NCI-H2196 (cell line): ENCODE results near the gene IRF5.
"Not testable (repeated sequence)": the region's sequence is repeated elsewhere in the genome, so short reads cannot be mapped to it uniquely, and the experiment has no call there.

Experiments
- DNase-seq: peaks from one replicate; lab custom pipeline; 2025; ENCODE audit not compliant: unreplicated experiment; lab: John Stamatoyannopoulos, UW

Gene IRF5

DNA sequence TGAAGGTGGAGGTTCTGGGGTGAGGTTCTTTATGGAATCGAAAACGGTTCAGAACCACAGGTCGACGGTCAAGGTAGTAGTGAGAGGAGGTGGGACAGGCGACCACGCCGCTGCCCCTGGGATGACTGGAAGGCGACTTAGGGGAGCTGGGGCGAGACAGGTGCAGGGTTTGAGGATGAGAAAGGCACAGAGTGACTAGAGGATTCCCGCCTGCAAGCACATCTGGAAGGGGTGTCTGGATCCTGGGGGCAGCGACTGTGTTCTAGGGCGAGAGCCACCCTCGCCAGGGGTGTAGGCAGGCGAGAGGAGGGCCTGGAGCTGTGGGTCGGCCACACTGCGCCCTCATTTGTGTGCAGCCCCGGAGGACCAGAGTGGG, 468 bp upstream of the IRF5 start:
- DNase-seq, result no peak

DNA sequence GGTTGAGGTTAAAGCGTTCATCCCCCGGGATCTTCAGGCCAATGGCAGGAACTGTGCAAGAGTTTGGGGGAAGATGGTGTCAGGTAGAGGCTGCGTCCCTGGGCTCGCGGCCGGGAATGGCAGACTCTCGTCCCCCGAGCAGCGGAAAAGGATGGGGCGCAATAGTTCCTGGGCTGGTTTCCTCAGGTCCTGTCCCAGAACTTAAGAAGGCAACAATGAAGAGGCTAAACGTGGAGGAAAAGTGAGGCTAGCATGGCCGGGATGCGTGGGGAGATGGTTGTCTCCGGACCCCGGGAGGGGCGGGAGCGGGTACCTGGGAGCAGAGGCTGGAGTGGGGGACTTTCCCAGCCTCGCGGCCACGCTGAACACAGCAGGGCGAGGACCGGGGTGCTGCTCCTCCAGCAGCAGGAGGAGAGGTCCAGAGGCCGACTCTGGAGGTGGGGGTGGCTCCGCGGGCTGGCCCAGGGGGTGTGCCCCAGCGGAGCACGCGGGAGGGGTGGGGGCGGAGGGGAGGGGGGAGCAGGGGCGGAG, 882 bp downstream of the IRF5 start:
- DNase-seq, result no peak

DNA sequence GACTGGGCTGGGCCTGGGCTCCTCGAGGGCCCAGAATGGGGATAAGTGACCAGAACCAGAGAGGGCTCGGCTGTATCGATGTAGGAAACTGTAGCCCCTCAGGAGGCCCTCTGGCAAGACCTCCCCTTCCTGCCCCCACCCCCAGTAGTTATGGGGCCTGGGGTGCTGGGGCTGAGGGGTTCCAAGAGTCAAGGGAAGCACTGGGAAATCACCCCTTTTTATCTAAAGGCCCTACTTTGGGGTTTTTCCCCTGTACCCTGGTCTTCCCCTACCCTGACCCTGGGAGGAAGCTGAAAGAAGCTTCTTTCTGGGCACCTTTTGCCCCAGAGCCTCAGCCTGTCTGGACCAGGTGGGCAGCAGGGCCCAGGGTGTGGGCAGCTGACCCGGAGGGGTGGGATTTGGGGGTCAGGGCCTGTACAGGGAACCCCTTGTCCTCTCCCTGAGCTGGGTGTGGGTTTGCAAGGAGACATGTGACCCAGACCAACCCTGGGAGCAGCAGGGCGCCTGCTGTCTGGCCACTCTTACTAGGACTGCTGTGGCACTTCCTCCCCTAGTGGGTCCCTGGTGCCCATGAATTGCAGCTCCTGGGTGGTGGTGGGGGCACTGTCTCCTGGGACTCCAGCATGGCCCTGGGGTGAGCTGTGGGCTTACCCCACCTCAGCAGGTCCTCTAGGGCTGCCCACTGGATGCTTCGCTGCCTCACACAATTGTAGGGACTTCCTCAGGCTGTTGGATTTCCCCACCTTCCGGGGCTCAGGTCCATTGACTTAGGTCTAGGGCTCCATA, 1.5 kb downstream of the IRF5 start:
- no peak for DNase-seq

DNA sequence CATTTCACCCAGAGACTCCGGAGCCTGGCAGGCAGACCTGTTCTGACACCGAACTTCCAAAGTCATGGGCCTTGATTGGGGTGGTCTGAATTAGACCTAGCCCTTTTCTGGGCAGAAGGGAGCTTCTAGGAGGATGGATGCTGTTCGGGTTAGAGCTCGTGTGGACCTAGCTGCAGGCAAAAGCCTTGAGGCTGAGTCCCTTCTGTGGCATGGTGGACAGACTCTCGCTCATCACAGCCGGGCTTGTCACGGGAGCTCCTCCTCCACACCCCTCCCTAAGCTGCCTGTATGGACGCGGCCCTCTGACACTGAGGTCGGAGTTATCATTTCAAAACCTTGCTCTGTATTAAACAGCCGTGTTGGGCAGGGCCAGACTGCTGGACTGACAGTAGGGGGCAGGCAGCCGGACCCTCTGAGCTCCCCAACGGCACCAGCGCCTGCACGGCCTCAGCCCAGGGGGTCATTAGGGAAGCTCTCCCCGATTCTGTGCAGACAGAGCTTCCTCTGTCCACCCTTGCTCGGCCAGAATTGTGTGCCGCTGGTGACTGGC, 2.2 kb downstream of the IRF5 start:
- no peak for DNase-seq

DNA sequence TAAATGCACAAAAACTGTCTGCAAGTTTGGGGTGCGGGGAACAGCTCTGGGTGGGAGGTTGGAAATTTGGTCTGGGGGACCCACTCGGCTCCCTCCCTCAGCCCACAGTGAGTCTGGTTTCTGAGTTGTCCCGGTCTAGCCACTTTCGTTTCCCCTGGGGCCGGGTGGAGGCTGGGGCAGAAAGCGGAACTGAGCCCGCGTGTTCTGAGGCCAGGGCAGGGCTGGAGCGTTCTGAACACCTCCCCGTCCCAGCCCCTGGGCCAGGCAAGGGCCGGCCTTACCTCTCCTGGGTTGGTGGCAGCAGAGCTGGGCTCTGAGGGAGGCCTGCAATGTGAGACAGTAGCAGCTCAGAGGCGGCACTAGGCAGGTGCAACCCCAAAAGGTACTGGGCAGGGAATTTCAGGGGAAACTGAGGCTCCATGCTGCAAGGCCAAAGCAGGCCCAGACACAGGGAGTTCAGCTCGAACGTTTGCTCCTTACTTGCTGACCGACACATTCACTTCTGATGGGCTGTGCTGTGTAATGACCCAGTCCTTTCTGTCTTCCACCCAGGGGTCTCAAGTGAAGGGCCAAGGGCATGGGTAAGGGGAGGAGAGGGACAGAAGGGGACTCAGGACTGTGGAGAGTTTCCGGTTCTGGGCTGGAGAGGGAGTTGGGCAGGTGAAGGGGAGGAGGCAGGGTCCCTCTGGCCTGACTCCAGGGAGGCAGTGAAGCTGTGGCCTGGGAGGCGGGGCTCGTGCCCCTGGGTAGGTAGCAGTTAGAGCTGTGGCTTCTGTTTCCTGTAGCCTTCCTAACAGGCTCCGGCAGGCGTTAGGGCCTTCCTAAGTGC, 3.0 kb downstream of the IRF5 start:
- DNase-seq, result no peak

DNA sequence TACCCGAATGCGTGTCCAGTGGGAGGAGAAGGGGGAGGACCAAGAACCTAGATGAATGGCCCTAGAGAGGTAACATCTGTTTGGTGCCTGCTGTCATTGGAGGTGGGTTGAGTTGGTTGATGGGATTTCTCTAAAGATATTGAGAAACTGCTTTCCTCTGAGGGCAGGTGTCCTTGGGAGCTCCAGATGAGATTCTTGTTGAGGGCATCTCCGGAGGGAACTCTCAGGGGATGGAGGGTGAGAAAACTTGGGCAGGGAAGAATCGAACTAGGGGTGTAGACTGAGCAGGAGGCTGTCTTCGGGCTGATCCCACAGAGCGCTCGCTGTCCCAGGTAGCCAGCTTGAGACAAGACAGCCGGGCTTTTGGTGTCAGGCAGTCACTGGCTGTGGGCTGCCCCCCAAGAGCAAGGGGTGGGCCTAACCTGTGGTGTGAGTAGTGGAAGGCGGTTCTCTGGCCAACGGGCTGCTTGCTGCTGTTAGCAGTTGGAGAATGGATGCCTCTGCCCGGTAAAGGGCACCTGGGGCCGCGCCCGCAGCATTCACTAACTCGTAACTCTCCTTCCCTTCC, 3.7 kb downstream of the IRF5 start:
- no peak for DNase-seq

DNA sequence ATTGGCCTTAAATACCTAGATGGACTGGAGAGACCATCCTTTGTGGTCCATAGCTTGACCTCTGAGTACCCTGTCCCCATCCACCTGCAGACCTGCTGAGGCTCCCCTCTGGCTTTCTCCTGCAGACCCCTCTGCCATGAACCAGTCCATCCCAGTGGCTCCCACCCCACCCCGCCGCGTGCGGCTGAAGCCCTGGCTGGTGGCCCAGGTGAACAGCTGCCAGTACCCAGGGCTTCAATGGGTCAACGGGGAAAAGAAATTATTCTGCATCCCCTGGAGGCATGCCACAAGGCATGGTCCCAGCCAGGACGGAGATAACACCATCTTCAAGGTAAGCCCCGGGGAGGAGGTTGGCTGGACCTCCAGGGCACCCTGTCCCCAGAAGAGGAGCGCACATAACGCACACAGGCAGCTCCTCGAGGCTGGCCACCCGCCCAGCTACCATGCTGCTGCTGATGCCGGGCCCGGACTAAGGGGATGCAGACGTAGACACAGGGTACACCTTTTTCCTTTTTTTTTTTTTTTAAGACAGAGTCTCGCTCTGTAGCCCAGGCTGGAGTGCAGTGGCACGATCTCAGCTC, 4.3 kb downstream of the IRF5 start:
- no peak for DNase-seq

DNA sequence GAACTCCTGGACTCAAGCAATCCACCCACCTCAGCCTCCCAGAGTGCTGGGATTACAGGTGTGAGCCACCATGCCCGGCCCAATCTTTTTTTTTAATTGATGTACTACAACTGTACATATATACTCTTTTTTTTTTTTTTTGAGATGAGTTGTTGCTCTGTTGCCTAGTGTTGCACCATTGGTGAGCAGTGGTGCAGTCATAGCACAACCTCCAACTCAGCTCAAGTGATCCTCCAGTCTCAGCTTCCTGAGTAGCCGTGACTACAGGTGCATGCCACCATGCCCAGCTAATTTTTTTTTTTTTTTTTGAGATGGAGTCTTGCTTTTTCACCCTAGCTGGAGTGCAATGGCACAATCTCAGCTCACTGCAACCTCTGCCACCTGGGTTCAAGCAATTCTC, 5.5 kb downstream of the IRF5 start:
- not testable (repeated sequence) for DNase-seq

DNA sequence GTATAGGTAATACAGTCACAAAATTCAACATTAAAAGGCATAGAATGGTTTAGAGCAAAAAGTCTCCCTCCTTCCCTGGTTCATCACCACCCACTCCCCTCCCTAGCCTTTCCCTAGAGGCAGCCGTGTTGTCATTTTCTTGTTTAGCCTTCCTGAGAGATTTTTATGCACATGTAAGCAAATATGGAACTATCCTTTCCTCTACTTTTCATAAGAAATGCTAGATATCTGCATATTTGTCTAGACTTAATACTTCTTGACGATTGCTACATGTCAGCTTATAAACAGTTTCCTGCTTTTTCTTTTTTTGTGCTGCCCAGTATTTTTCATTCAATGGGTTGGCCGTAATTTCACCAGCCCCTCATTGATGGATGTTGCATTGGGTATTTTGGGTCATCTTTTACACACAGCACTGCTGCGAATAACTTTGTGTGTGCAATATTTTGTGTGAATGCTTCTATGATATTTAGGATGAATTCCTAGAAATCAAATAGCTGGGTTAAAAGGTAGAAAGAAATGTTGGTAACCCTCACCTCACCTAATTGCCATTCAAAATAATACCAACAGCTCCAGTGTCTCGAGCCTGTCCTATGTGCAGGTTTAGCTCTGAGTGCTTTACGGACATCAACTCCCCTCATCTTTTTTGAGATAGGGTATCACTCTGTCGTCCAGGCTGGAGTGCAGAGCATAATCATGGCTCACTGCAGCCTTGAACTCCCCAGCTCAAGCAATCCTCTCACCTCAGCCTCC, 6.9 kb downstream of the IRF5 start:
- no peak for DNase-seq

DNA sequence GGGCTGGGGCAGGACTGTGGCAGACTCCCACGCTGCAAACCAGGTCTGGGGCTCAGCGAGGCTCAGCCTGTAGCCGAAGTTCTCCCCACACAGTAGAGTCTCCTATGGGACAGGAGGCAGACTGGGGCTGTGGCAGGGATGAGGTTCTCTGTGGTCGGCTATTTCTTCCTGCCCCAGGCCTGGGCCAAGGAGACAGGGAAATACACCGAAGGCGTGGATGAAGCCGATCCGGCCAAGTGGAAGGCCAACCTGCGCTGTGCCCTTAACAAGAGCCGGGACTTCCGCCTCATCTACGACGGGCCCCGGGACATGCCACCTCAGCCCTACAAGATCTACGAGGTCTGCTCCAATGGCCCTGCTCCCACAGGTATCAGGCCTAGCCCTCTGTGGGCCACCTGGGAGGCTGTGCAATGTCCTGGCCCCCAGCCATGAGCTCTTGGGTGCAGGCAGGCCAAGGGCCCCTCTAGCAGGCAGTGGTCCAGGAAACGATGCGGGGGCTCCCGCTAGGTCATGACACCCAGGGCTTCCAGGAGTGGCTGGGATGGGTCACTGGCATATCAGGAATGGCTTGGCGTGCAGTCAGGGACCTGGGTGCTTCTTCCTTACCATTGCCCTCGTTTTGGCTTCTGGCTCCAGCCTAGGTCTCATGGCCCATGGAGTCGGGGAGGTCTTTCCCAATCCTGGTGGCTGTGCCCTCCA, 8.1 kb downstream of the IRF5 start:
- DNase-seq, result no peak

DNA sequence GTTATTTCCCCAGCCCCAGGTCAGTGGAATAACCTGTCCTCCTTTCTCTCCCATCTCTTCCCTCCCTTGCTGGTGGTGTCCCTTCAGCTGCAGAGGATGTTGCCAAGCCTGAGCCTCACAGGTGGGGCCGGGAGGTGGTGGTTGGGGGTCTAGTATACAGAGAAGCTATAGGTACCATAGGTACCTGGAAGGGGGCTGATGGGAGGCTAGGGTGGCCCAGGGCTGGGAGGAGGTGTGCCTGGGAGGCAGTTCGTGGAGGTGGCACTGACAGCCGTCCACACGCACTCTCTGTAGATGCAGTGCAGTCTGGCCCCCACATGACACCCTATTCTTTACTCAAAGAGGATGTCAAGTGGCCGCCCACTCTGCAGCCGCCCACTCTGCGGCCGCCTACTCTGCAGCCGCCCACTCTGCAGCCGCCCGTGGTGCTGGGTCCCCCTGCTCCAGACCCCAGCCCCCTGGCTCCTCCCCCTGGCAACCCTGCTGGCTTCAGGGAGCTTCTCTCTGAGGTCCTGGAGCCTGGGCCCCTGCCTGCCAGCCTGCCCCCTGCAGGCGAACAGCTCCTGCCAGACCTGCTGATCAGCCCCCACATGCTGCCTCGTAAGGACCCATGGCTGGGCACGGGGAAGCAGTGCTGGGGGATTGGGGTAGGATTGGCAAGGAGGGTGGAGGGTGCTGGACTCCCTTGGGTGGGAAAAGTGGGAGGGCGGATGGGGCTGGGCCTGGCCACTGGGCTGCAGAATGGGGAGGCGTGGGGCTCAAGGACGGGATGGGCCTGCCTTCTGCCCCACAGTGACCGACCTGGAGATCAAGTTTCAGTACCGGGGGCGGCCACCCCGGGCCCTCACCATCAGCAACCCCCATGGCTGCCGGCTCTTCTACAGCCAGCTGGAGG, 9.5 kb downstream of the IRF5 start:
- DNase-seq, result no peak

DNA sequence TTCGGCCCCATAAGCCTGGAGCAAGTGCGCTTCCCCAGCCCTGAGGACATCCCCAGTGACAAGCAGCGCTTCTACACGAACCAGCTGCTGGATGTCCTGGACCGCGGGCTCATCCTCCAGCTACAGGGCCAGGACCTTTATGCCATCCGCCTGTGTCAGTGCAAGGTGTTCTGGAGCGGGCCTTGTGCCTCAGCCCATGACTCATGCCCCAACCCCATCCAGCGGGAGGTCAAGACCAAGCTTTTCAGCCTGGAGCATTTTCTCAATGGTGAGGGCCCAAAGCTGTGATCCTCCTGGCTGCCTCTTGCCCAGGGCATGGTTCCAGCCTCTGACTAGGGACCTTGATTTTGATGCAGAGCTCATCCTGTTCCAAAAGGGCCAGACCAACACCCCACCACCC, 10.1 kb downstream of the IRF5 start:
- no peak for DNase-seq

DNA sequence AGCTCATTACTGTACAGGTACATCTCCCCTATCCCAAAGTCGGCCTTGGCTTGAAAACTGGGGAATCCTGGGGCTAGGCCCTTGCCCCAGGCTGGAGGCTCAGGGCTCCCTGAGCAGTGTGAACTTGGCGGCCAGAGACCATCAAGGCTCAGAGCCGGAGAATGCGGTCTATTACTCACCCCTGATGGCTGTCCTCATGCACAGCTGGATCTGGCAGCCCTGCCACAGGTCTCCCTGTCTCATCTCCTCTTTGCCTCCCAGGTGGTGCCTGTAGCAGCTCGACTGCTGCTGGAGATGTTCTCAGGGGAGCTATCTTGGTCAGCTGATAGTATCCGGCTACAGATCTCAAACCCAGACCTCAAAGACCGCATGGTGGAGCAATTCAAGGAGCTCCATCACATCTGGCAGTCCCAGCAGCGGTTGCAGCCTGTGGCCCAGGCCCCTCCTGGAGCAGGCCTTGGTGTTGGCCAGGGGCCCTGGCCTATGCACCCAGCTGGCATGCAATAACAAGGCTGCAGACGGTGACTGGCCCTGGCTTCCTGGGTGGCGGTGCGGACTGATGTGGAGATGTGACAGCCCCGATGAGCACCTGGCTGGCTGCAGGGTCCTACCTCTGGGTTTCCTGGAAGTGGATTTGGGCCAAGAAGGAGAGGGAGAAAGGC, 10.7 kb downstream of the IRF5 start:
- no peak for DNase-seq

DNA sequence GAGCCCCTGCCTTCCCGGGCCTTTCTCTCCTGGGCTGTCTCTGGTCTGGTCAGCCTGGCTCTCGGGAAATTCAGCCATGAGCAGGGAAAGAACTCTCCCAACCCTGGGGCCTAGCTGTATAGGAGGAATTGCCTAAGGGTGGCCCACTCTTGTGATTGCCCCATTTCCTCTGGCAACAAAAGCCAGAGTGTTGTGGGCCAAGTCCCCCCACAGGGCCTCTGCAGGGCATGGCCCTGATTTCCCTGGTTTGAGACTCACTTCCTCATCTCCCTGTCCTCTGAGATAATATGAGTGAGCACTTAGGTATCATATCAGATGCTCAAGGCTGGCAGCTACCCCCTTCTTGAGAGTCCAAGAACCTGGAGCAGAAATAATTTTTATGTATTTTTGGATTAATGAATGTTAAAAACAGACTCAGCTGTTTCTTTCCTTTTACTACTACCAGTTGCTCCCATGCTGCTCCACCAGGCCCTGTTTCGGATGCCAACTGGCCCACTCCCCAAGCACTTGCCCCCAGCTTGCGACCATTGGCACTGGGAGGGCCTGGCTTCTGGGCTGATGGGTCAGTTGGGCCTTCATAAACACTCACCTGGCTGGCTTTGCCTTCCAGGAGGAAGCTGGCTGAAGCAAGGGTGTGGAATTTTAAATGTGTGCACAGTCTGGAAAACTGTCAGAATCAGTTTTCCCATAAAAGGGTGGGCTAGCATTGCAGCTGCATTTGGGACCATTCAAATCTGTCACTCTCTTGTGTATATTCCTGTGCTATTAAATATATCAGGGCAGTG, 11.4 kb downstream of the IRF5 start:
- DNase-seq, result no peak

DNA sequence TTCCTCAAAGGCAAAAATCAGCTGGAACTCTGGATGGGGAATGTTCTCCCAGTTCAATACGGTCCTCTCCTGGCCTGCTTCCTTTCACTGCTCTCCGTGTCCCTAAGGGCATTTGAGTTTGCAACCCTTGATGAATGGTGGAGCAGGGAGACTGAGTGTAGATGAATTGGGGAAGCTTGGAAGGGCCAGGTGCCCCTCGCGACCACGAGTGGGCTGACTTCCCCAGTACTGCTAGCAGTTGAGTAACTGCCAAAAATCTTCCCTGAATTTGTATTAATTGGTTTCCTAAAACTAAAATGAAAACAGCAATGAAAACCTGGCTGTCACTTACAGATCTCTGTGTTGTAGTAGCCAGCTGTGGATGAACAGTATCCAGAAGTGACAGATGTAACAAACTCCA, 13.6 kb downstream of the IRF5 start:
- DNase-seq, result no peak

DNA sequence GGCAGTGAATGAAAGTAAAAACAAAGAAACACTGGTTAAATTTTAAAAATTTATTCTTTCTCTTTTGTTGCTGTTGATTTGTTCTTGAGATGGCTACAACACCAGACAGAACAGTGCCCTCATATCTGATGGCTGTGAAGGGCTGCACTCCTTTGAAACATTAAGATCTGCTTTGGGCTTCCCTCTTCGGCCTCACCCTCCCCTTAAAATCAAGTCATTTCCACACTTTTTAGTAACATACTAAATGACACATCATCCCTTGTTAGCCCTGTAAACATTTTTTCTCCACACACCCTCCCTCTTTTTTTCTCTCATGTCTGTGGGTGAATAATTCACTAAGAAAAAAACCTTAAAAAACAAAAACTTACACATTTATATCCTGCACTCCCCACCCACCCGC, 16.4 kb downstream of the IRF5 start:
- DNase-seq, result no peak
